ENCODE data around the gene CATSPER2. TPM values are rescaled to one million over a fixed set of nuclear protein-coding genes. Genes with fewer than 3 reads are reported as not detected.
"Not testable (repeated sequence)": the region's sequence is repeated elsewhere in the genome, so short reads cannot be mapped to it uniquely, and the experiment has no call there.

The CATSPER2 gene
- total and polyA plus RNA-seq, 2 of the 4 experiments (the other 2 are of a cell fraction), result 0.41 to 11.3 TPM

- no CpG with 5 or more reads among the region's 2 CpGs for WGBS, 2 experiments (ENCODE audit: extremely low coverage in 2 of 2, insufficient read length in 1 of 2)
- ATAC-seq (ENCODE audit: low read depth); CTCF ChIA-PET; H3K9me3 ChIP-seq (ENCODE audit: control insufficient read depth, insufficient read depth, low read length); H3K14ac ChIP-seq (replicated peaks; ENCODE audit: low read depth, low read length); H3K27ac ChIP-seq (ENCODE audit: insufficient read depth, low read length); in situ Hi-C loops (cut with MboI; ENCODE audit: low sequenced_read_pairs); H3K4me2 ChIP-seq (ENCODE audit: low read depth, low read length); H3K4me1 ChIP-seq (ENCODE audit: control insufficient read depth, insufficient read depth, low read length); H4K5ac ChIP-seq (ENCODE audit: low read depth, low read length); H2BK5ac ChIP-seq (ENCODE audit: low read depth, low read length, poor library complexity, severe bottlenecking); H2AK9ac ChIP-seq (replicated peaks; ENCODE audit: low read depth, low read length, poor library complexity); H3K79me1 ChIP-seq (ENCODE audit: low read depth in 1 of 2, low read length in 2 of 2); H2BK20ac ChIP-seq (ENCODE audit: low read depth, low read length); H3K9ac ChIP-seq (ENCODE audit: low read depth, low read length); dilution Hi-C loops (cut with HindIII; ENCODE audit: low sequenced_read_pairs, unreplicated experiment); H4K8ac ChIP-seq (ENCODE audit: low read depth in 2 of 2, low read length in 2 of 2); H3K23ac ChIP-seq (ENCODE audit: low read depth, low read length); H3K27me3 ChIP-seq (ENCODE audit: control insufficient read depth, insufficient read depth, low read length); H3K9me1 ChIP-seq (ENCODE audit: insufficient read depth, low read length); H4K20me1 ChIP-seq (ENCODE audit: insufficient read depth, low read length); H4K91ac ChIP-seq (ENCODE audit: insufficient read depth, low read depth, low read length); H3K4ac ChIP-seq (ENCODE audit: low read depth, low read length); H2AFZ ChIP-seq (replicated peaks; ENCODE audit: low read length, poor library complexity); H2AK5ac ChIP-seq (ENCODE audit: low read depth, low read length); POLR2A ChIA-PET (ENCODE audit: unreplicated experiment); H2BK15ac ChIP-seq (ENCODE audit: low read depth, low read length); DNase-seq; H3K36me3 ChIP-seq (ENCODE audit: control insufficient read depth, insufficient read depth, low read length); BruUV-seq (replicated peaks); H3K56ac ChIP-seq (ENCODE audit: extremely low read depth, insufficient read depth, low read length); H2BK120ac ChIP-seq (ENCODE audit: low read depth, low read length); H3K18ac ChIP-seq (ENCODE audit: low read depth, low read length); H3K4me3 ChIP-seq (ENCODE audit: insufficient read depth, low read depth, low read length); intact Hi-C loops (cut with micrococcal nuclease): not testable (repeated sequence)
Observed at GRCh38 chr15:43662293-43662692, 13.6 kb upstream of the CATSPER2 start.

DNA sequence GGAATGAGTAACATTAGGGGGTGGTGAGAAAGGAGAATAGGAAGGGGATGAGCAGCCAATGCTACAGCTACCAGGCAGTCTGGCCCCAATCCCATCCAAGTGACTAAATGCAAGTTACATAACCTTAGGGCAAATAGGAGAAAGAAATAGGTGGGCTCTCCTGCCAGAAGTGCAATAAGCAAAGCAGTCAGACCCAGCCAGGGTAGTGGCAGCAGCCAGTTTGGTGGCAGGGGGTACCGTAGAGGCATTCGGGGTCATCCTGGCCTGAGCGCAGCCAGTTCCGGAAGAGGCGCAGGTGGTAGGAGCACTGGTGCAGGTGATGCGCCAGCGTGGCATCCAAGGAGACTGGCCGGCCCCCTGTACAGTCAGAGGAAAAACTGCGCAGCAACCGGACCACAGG is 11.1 kb upstream of the CATSPER2 start:
- dilution Hi-C loops (cut with HindIII; ENCODE audit: low sequenced_read_pairs, unreplicated experiment); H3K18ac ChIP-seq (ENCODE audit: low read depth, low read length); H2BK15ac ChIP-seq (ENCODE audit: low read depth, low read length); H2AK5ac ChIP-seq (ENCODE audit: low read depth, low read length); intact Hi-C loops (cut with micrococcal nuclease); H2BK120ac ChIP-seq (ENCODE audit: low read depth, low read length); H2AFZ ChIP-seq (replicated peaks; ENCODE audit: low read length, poor library complexity); H3K4ac ChIP-seq (ENCODE audit: low read depth, low read length); H3K27me3 ChIP-seq (ENCODE audit: control insufficient read depth, insufficient read depth, low read length); DNase-seq; BruUV-seq (replicated peaks); H3K4me3 ChIP-seq (ENCODE audit: insufficient read depth, low read depth, low read length); H3K23ac ChIP-seq (ENCODE audit: low read depth, low read length); H3K4me2 ChIP-seq (ENCODE audit: low read depth, low read length); ATAC-seq (ENCODE audit: low read depth); H3K9me1 ChIP-seq (ENCODE audit: insufficient read depth, low read length); H3K4me1 ChIP-seq (ENCODE audit: control insufficient read depth, insufficient read depth, low read length); CTCF ChIA-PET; in situ Hi-C loops (cut with MboI; ENCODE audit: low sequenced_read_pairs); H4K91ac ChIP-seq (ENCODE audit: insufficient read depth, low read depth, low read length); H3K56ac ChIP-seq (ENCODE audit: extremely low read depth, insufficient read depth, low read length); POLR2A ChIA-PET (ENCODE audit: unreplicated experiment); H3K36me3 ChIP-seq (ENCODE audit: control insufficient read depth, insufficient read depth, low read length); H4K5ac ChIP-seq (ENCODE audit: low read depth, low read length); H3K9ac ChIP-seq (ENCODE audit: low read depth, low read length); H2AK9ac ChIP-seq (replicated peaks; ENCODE audit: low read depth, low read length, poor library complexity); H2BK5ac ChIP-seq (ENCODE audit: low read depth, low read length, poor library complexity, severe bottlenecking); H3K14ac ChIP-seq (replicated peaks; ENCODE audit: low read depth, low read length); H4K8ac ChIP-seq (ENCODE audit: low read depth in 2 of 2, low read length in 2 of 2); H2BK20ac ChIP-seq (ENCODE audit: low read depth, low read length); H3K27ac ChIP-seq (ENCODE audit: insufficient read depth, low read length); H3K79me1 ChIP-seq (ENCODE audit: low read depth in 1 of 2, low read length in 2 of 2); H4K20me1 ChIP-seq (ENCODE audit: insufficient read depth, low read length); H3K9me3 ChIP-seq (ENCODE audit: control insufficient read depth, insufficient read depth, low read length): not testable (repeated sequence)
- no CpG with 5 or more reads among the region's 10 CpGs for WGBS, 2 experiments (ENCODE audit: extremely low coverage in 2 of 2, insufficient read length in 1 of 2)
